HEK293T (cell line): ENCODE measurements around the gene FRMPD3.

ENCODE experiments used
- CTCF ChIA-PET: fragments of 350-600 bp; formaldehyde crosslinking; extraction: SDS; loops from one replicate; lab custom pipeline; 2021; ENCODE audit warnings: antibody characterized with exemption, inconsistent platforms; lab: Yijun Ruan, JAX
- POLR2A ChIA-PET: fragments of 350-600 bp; formaldehyde crosslinking; extraction: SDS; loops from one replicate; lab custom pipeline; 2020; ENCODE audit warnings: antibody characterized with exemption, inconsistent platforms; lab: Yijun Ruan, JAX
- DNase-seq: peaks from one replicate; pipeline ENCODE4 v3.0.0; 2012; ENCODE audit warnings: mixed read lengths; ENCODE audit errors: extremely low spot score
- ARNT ChIP-seq: fragments of 450-650 bp; IDR thresholded peaks from 2 replicates; pipeline ENCODE4 v1.6.1; 2017; ENCODE audit warnings: mild to moderate bottlenecking
- BHLHE40 ChIP-seq: fragments of 450-650 bp; IDR thresholded peaks from 2 replicates; pipeline ENCODE4 v1.6.1; 2016; ENCODE audit warnings: mild to moderate bottlenecking, moderate library complexity, borderline replicate concordance
- CTBP1 ChIP-seq: fragments of 450-650 bp; IDR thresholded peaks from 2 replicates; pipeline ENCODE4 v1.6.1; 2016; ENCODE audit warnings: borderline replicate concordance
- ELF4 ChIP-seq: fragments of 450-650 bp; IDR thresholded peaks from 2 replicates; pipeline ENCODE4 v1.6.1; 2017; ENCODE audit warnings: antibody characterized with exemption
- FOXA1 ChIP-seq: fragments of 450-650 bp; IDR thresholded peaks from 2 replicates; pipeline ENCODE4 v1.6.1; 2016; ENCODE audit warnings: mild to moderate bottlenecking
- FOXK2 ChIP-seq: fragments of 450-650 bp; IDR thresholded peaks from 2 replicates; pipeline ENCODE4 v1.6.1; 2016; ENCODE audit warnings: mild to moderate bottlenecking
- FOXM1 ChIP-seq: fragments of 450-650 bp; IDR thresholded peaks from 2 replicates; pipeline ENCODE4 v1.6.1; 2017; ENCODE audit warnings: mild to moderate bottlenecking, borderline replicate concordance
- HDGF ChIP-seq: fragments of 450-650 bp; IDR thresholded peaks from 2 replicates; pipeline ENCODE4 v1.6.1; 2017; ENCODE audit warnings: antibody characterized with exemption, borderline replicate concordance
- L3MBTL2 ChIP-seq: fragments of 450-650 bp; conservative IDR thresholded peaks from 2 replicates; pipeline ENCODE4 v1.6.1; 2016; ENCODE audit warnings: mild to moderate bottlenecking
- LEF1 ChIP-seq: fragments of 450-650 bp; IDR thresholded peaks from 2 replicates; pipeline ENCODE4 v1.6.1; 2017; ENCODE audit warnings: mild to moderate bottlenecking, borderline replicate concordance
- NFRKB ChIP-seq: fragments of 450-650 bp; IDR thresholded peaks from 2 replicates; pipeline ENCODE4 v1.6.1; 2016; ENCODE audit warnings: mild to moderate bottlenecking, moderate library complexity
- PKNOX1 ChIP-seq: fragments of 450-650 bp; IDR thresholded peaks from 2 replicates; pipeline ENCODE4 v1.6.1; 2016
- SP1 ChIP-seq: fragments of 450-650 bp; IDR thresholded peaks from 2 replicates; pipeline ENCODE4 v1.6.1; 2017
- SUZ12 ChIP-seq: fragments of 450-650 bp; IDR thresholded peaks from 2 replicates; pipeline ENCODE4 v1.6.1; 2016; ENCODE audit warnings: mild to moderate bottlenecking
- TARDBP ChIP-seq: fragments of 450-650 bp; IDR thresholded peaks from 2 replicates; pipeline ENCODE4 v1.6.1; 2016
- ZNF384 ChIP-seq: fragments of 450-650 bp; IDR thresholded peaks from 2 replicates; pipeline ENCODE4 v1.6.1; 2016

Gene FRMPD3

GRCh38 chrX:107445146-107445545 is 4.3 kb upstream of the FRMPD3 start:
- no peak for DNase-seq
- ChIA-PET POLR2A (no interaction called here), CTCF (no interaction called here)
- TF ChIP-seq FOXA1 (no peak), TARDBP (no peak), ARNT (no peak), LEF1 (no peak), L3MBTL2 (no peak), SP1 (no peak), BHLHE40 (no peak), SUZ12 (no peak), ZNF384 (no peak), ELF4 (no peak), PKNOX1 (no peak), FOXM1 (no peak), CTBP1 (no peak), NFRKB (no peak), HDGF (no peak), FOXK2 (no peak)

- POLR2A ChIA-PET, result no interaction called here
- TF ChIP-seq ARNT (no peak), L3MBTL2 (no peak)
- CTCF ChIA-PET, result no interaction called here
- no peak for DNase-seq
Observed at GRCh38 chrX:107445631-107446030, 3.8 kb upstream of the FRMPD3 start.

- CTCF ChIA-PET, result interaction anchor here (1.2 kb wide), 1 partner anchor 45 kb away, joined by 3 read pairs; no protein-coding TSS in a partner anchor
Observed at GRCh38 chrX:107447642-107448041, 1.8 kb upstream of the FRMPD3 start.

GRCh38 chrX:107448625-107448997 is 841 bp upstream of the FRMPD3 start:
- no peak for DNase-seq
- ChIA-PET POLR2A (no interaction called here), CTCF (interaction anchor here (1.2 kb wide), 1 partner anchor 44 kb away, joined by 3 read pairs; no protein-coding TSS in a partner anchor)
- no peak for TF ChIP-seq ARNT
- no peak for TF ChIP-seq L3MBTL2
- no peak for TF ChIP-seq NFRKB
- TF ChIP-seq HDGF, result no peak
- no peak for TF ChIP-seq FOXM1
- no peak for TF ChIP-seq TARDBP

More at GRCh38 chrX:107447642-107448041, 1.8 kb upstream of the FRMPD3 start:
- POLR2A ChIA-PET, result no interaction called here
- no peak for DNase-seq
- no peak for TF ChIP-seq ZNF384

GRCh38 chrX:107450823-107451509 is 1.5 kb downstream of the FRMPD3 start:
- peak; percentile 81 for DNase-seq
- no peak for TF ChIP-seq PKNOX1
- TF ChIP-seq ELF4, result no peak
- TF ChIP-seq FOXK2, result no peak
- no peak for TF ChIP-seq SP1
- TF ChIP-seq SUZ12, result no peak
- no peak for TF ChIP-seq FOXA1
- no peak for TF ChIP-seq BHLHE40
- TF ChIP-seq NFRKB, result no peak
- TF ChIP-seq ZNF384, result no peak
- no peak for TF ChIP-seq L3MBTL2
- no peak for TF ChIP-seq LEF1
- no peak for TF ChIP-seq FOXM1
- no peak for TF ChIP-seq ARNT
- ChIA-PET POLR2A (interaction anchor here (0.8 to 1.0 kb wide), 3 partner anchors 13 to 178 kb away, joined by 3 to 4 read pairs (median 4); no protein-coding TSS in a partner anchor), CTCF (interaction anchor here (0.6 to 1.9 kb wide), 17 partner anchors 9 to 267 kb away, joined by 3 to 8 read pairs (median 4); partner anchors contain the start of gene PRPS1)

- CTCF ChIA-PET, result interaction anchor here (0.6 to 1.9 kb wide), 8 partner anchors 9 to 176 kb away, joined by 3 to 8 read pairs (median 4); partner anchors contain the start of gene PRPS1
- no peak for DNase-seq
- TF ChIP-seq FOXA1 (no peak), BHLHE40 (no peak), ELF4 (no peak), ZNF384 (no peak), PKNOX1 (no peak), L3MBTL2 (no peak), SP1 (no peak), NFRKB (no peak), TARDBP (no peak), HDGF (no peak), LEF1 (no peak), CTBP1 (no peak), FOXM1 (no peak), FOXK2 (no peak), ARNT (no peak), SUZ12 (no peak)
- POLR2A ChIA-PET, result interaction anchor here (0.6 to 1.0 kb wide), 4 partner anchors 13 to 177 kb away, joined by 3 to 4 read pairs (median 4); no protein-coding TSS in a partner anchor
Observed at GRCh38 chrX:107451731-107452130, 2.3 kb downstream of the FRMPD3 start.
